ENCODE data around the gene SACM1L. TPM values are rescaled to one million over a fixed set of nuclear protein-coding genes. Genes with fewer than 3 reads are reported as not detected.

Gene SACM1L
- total and polyA plus RNA-seq, 2 of the 8 experiments (the other 6 are each of a cell fraction or from before 2014, with no cell fraction given), result 20.1 to 61.0 TPM

DNA sequence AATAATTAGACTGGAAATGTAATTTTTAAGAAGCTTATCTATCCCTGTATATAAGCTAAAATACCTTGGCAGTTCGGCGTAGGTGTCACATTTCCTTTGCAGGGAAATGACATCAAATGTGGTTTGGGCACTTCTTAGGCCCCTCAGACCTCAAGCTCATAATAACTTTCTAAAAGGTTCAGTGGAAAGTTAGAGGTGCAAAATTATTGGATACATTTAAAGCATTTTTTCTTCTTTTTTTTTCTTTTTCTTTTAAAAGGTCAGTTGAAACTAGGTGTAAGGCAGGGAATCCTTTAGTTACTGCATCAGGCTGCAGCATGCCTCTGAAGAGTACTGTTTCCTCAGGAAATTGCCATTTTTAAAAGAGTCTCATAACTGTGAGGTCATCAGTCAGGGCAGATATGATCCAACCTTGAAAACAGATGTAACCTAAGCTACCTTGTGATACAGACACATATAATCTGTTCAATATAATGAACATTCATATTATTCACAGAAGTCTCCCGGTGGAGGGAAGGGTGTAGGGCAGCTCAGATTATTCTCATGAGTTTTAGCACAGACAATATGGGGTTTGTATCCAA lies 4.8 kb downstream of the SACM1L start:
- FAIRE-seq, result no peak
- TF ChIP-seq POU5F1 (IDR thresholded peaks at IDR 0.05; ENCODE audit: low read depth, low read length) (no peak), HDAC2 (IDR thresholded peaks at IDR 0.05; ENCODE audit: borderline replicate concordance in 1 of 2, low read depth in 2 of 2, low read length in 2 of 2) (no peak), SUZ12 (IDR thresholded peaks at IDR 0.05; ENCODE audit: low read length) (no peak)
- TF ChIP-seq, protein P1, sequence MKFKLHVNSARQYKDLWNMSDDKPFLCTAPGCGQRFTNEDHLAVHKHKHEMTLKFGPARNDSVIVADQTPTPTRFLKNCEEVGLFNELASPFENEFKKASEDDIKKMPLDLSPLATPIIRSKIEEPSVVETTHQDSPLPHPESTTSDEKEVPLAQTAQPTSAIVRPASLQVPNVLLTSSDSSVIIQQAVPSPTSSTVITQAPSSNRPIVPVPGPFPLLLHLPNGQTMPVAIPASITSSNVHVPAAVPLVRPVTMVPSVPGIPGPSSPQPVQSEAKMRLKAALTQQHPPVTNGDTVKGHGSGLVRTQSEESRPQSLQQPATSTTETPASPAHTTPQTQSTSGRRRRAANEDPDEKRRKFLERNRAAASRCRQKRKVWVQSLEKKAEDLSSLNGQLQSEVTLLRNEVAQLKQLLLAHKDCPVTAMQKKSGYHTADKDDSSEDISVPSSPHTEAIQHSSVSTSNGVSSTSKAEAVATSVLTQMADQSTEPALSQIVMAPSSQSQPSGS (IDR thresholded peaks at IDR 0.05; ENCODE audit: low read length), result no peak
- TF ChIP-seq, protein P2, sequence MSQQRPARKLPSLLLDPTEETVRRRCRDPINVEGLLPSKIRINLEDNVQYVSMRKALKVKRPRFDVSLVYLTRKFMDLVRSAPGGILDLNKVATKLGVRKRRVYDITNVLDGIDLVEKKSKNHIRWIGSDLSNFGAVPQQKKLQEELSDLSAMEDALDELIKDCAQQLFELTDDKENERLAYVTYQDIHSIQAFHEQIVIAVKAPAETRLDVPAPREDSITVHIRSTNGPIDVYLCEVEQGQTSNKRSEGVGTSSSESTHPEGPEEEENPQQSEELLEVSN (IDR thresholded peaks at IDR 0.05), result no peak

More for the DNA sequence above, 4.8 kb downstream of the SACM1L start:
- Histone ChIP-seq H3K14ac (ENCODE audit: insufficient read length) (no peak overlapping the region), H4K8ac (ENCODE audit: extremely low read depth, insufficient read depth, low read length) (no peak overlapping the region), H3K27me3 (replicated peaks in 1 of 4; ENCODE audit: control insufficient read depth in 3 of 4, extremely low read depth in 1 of 4, insufficient read depth in 3 of 4, low read length in 3 of 4) (no peaks in the 10 kb centered on the region), H3K23ac (ENCODE audit: insufficient read length) (no peak overlapping the region), H3K36me3 (ENCODE audit: control insufficient read depth in 2 of 4, insufficient read depth in 4 of 4, low read length in 3 of 4) (peaks cover 0 to 8% (median 3%) of the 10 kb centered on the region in 4 experiments; a peak in 3 of 8 replicates), H2AK5ac (ENCODE audit: low read depth, low read length) (no peak overlapping the region), H2BK12ac (ENCODE audit: low read depth, low read length) (no peak overlapping the region), H3K9me3 (ENCODE audit: insufficient read depth in 2 of 2, low read depth in 1 of 2, low read length in 1 of 2) (no peaks in the 10 kb centered on the region), H4K20me1 (replicated peaks in 1 of 2; ENCODE audit: control insufficient read depth in 1 of 2, insufficient read depth in 2 of 2, low read length in 2 of 2) (peaks cover 0 to 11% of the 10 kb centered on the region in 2 experiments), H3K4me3 (ENCODE audit: extremely low read depth in 1 of 4, insufficient read depth in 2 of 4, low read depth in 3 of 4, low read length in 4 of 4) (no peak overlapping the region), H3K9ac (replicated peaks in 1 of 4; ENCODE audit: extremely low read depth in 1 of 4, low read depth in 3 of 4, low read length in 3 of 4) (peak overlapping the region in 1 of 4 experiments; percentile 37; a peak in 1 of 7 replicates), H2AFZ (ENCODE audit: low read length) (no peak overlapping the region), H3K79me1 (ENCODE audit: low read depth, low read length) (peaks cover 9% of the 10 kb centered on the region), H3K4me1 (replicated peaks in 1 of 4; ENCODE audit: control insufficient read depth in 3 of 4, insufficient read depth in 4 of 4, low read length in 3 of 4) (peaks cover 3 to 21% (median 6%) of the 10 kb centered on the region in 4 experiments; a peak in 5 of 7 replicates), H3K27ac (ENCODE audit: low read depth, low read length) (no peak overlapping the region), H3K4ac (replicated peaks; ENCODE audit: insufficient read length, low read depth, low read length) (no peak overlapping the region), H2BK15ac (ENCODE audit: low read length) (no peak overlapping the region), H2BK20ac (ENCODE audit: low read length) (no peak overlapping the region), H3K4me2 (ENCODE audit: insufficient read depth in 1 of 2, low read depth in 2 of 2, low read length in 2 of 2) (0 out of 4 replicates have a peak overlapping the region, but pooled peaks of 1 of the 2 experiments have one; percentile 20), H3K18ac (ENCODE audit: extremely low read depth, low read length) (no peak overlapping the region), H3K79me2 (ENCODE audit: control insufficient read depth in 1 of 2, insufficient read depth in 2 of 2, low read length in 2 of 2) (peaks cover 35 to 90% of the 10 kb centered on the region in 2 experiments), H4K5ac (ENCODE audit: insufficient read length, low read depth, low read length) (no peak overlapping the region), H2BK5ac (ENCODE audit: low read depth, low read length) (no peak overlapping the region), H4K91ac (replicated peaks; ENCODE audit: insufficient read length, low read length) (no peak overlapping the region), H2BK120ac (replicated peaks; ENCODE audit: low read depth, low read length) (no peak overlapping the region), H3K56ac (replicated peaks; ENCODE audit: insufficient read length, low read depth, low read length) (no peak overlapping the region), H3K23me2 (ENCODE audit: low read depth, low read length) (peaks cover 9% of the 10 kb centered on the region; the same call in 1 of the 2 replicates)
- WGBS, 2 experiments (ENCODE audit: extremely low coverage in 1 of 2, insufficient coverage in 1 of 2, insufficient read length in 1 of 2, insufficient replicate concordance in 2 of 2, low coverage in 1 of 2, low lambda C conversion rate in 2 of 2, missing lambda C conversion rate in 1 of 2), result 87% methylated on average over 3 of the region's 3 CpGs; no CpG with 5 or more reads in 1 of the 2 experiments
- POLR2A ChIA-PET (ENCODE audit: partially characterized antibody), result interaction anchor here (0.7 to 8.5 kb wide), 8 partner anchors 8 to 309 kb away, joined by 3 to 88 read pairs (median 4); no protein-coding TSS in a partner anchor
- CTCF ChIA-PET (ENCODE audit: partially characterized antibody), result interaction anchor here (0.6 to 2.1 kb wide), 15 partner anchors 9 to 148 kb away, joined by 3 to 11 read pairs (median 4); no protein-coding TSS in a partner anchor
- no peak for DNase-seq (ENCODE audit: low read depth in 1 of 2, low spot score in 2 of 2)

Data from H1 (cell line).